HG02678 (cell line): ENCODE results near the gene PGGHG.
A peak's percentile ranks its signal among the peaks of the same experiment; 100 is the strongest.

Experiments used
- ATAC-seq: cut with Tn5 transposase; IDR thresholded peaks from one replicate; pipeline ENCODE4 v1.9.1; 2021; ENCODE audit warnings: mild to moderate bottlenecking, moderate library complexity; ENCODE audit not compliant: unreplicated experiment

The PGGHG gene

GRCh38 chr11:268716-269145, 20.2 kb upstream of the PGGHG start:
- peak; percentile 47 for ATAC-seq

GRCh38 chr11:269146-269890, 19.6 kb upstream of the PGGHG start:
- ATAC-seq: peak; percentile 73

GRCh38 chr11:270451-271318, 18.2 kb upstream of the PGGHG start:
- ATAC-seq: no peak

- no peak for ATAC-seq
Observed at GRCh38 chr11:271319-271715, 17.6 kb upstream of the PGGHG start.

- no peak for ATAC-seq
Observed at GRCh38 chr11:272195-272930, 16.6 kb upstream of the PGGHG start.

- no peak for ATAC-seq
Observed at GRCh38 chr11:272931-273198, 16.1 kb upstream of the PGGHG start.

- no peak for ATAC-seq
Observed at GRCh38 chr11:276219-276618, 12.7 kb upstream of the PGGHG start.

- ATAC-seq: no peak
Observed at GRCh38 chr11:278001-278951, 10.7 kb upstream of the PGGHG start, which contains the start of gene NLRP6. Gene NLRP6 (plus strand): TSS chr11:278407. CDS start chr11:278570, 163 bp downstream.

GRCh38 chr11:279040-279965, 9.6 kb upstream of the PGGHG start:
- ATAC-seq: no peak

GRCh38 chr11:279966-280705, 8.8 kb upstream of the PGGHG start:
- ATAC-seq: no peak

- ATAC-seq: no peak
Observed at GRCh38 chr11:280706-281485, 8.0 kb upstream of the PGGHG start.

GRCh38 chr11:281486-282161, 7.3 kb upstream of the PGGHG start:
- ATAC-seq: no peak

- no peak for ATAC-seq
Observed at GRCh38 chr11:282171-282570, 6.8 kb upstream of the PGGHG start.

- ATAC-seq: no peak
Observed at GRCh38 chr11:282630-283360, 6.1 kb upstream of the PGGHG start.

- no peak for ATAC-seq
Observed at GRCh38 chr11:283405-284104, 5.4 kb upstream of the PGGHG start.
